Cardiac muscle cell (in vitro differentiated cells and primary cell): ENCODE measurements around the gene NALF2. TPM values are rescaled to one million over a fixed set of nuclear protein-coding genes. Genes with fewer than 3 reads are reported as not detected.

ENCODE experiments used
- DNase-seq, 2 donors: peaks; one replicate each; pipeline versions ENCODE4 v3.0.0 to v3.0.0-alpha.2; 2010 to 2017; ENCODE audit warnings: low read depth in 1 of 2, low spot score in 1 of 2
- H3K27ac ChIP-seq: fragments of 200-600 bp; sonication (generic); 2 replicates; pipeline ENCODE4 v1.5.1; 2016
- H3K27me3 ChIP-seq: fragments of 200-600 bp; sonication (generic); 2 replicates; pipeline ENCODE4 v1.6.0; 2016; ENCODE audit warnings: control low read depth
- H3K36me3 ChIP-seq: fragments of 200-600 bp; sonication (generic); 2 replicates; pipeline ENCODE4 v1.5.1; 2016; ENCODE audit warnings: control low read depth
- H3K4me1 ChIP-seq: fragments of 200-600 bp; sonication (generic); 2 replicates; pipeline ENCODE4 v1.8.1; 2017; ENCODE audit warnings: low read depth, mild to moderate bottlenecking, mixed run types
- H3K4me3 ChIP-seq: fragments of 200-600 bp; sonication (generic); 2 replicates; pipeline ENCODE4 v1.5.1; 2016; ENCODE audit warnings: mild to moderate bottlenecking
- H3K9me3 ChIP-seq: fragments of 200-600 bp; sonication (generic); 2 replicates; pipeline ENCODE4 v1.5.1; 2017; ENCODE audit warnings: low read depth, mild to moderate bottlenecking, control low read depth
- polyA plus RNA-seq: library from polyadenylated mRNA; unstranded; fragments of >200 nt; fragmentation: Nextera tagmentation; extraction: Ambion mirVana; gene quantifications from 2 replicates; pipeline ENCODE4 v1.2.1, GENCODE V29; 2016
- total RNA-seq: library from RNA; depleted of rRNA; stranded (reverse); fragments of >200 nt; gene quantifications from 2 replicates; pipeline ENCODE4 v1.2.3, GENCODE V29; 2016
- TF ChIP-seq, protein P1 (sequence below): IDR thresholded peaks from 2 replicates; pipeline ENCODE4 v1.5.1; 2012; ENCODE audit warnings: low read depth, mild to moderate bottlenecking, low read length

The NALF2 gene
- total and polyA plus RNA-seq, 2 experiments from 2014 or later = 0.30 to 0.33 TPM

DNA sequence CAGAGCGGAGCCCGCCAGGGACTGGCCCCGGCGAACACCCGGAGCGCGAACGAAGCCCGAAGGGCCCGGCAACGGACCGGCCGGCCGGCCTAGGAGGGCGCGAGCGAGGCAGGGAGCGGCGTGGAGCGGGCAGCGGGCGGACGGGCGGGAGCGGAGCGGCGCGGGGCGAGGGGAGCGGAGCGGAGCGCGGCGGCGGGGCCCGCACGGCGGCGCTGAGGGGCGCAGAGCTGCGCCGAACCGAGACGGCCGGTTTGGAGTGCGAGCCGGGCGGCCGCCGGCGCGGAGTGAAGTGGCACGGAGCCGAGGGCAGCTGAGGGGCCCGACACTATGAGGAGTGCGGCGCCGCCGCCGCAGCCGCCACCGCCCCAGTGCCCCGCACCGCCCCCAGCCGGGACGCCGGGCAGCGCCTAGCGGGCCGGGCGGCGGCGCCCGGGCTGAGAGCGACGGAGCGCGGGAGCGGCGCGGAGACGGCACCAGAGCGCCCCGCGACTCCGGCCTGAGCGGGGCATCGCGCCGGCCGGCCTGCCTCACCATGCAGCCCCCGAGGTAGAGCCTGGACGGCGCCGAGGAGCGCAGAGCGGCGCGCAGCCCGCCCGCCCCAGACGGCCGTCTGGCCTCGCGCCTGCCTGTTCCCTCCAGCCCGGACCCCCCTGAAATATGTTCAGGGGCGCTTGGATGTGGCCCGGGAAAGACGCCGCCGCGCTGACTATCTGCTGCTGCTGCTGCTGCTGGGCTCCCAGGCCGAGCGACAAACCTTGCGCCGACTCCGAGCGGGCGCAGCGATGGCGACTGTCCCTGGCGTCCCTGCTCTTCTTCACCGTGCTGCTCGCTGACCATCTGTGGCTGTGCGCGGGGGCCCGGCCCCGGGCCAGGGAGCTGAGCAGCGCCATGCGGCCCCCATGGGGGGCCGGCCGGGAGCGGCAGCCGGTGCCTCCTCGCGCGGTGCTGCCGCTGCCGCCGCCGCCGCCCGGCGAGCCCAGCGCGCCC lies 793 bp downstream of the NALF2 start:
- peak overlapping the region; percentile 45 for H3K4me3 ChIP-seq
- H3K4me1 ChIP-seq = no peaks in the 10 kb centered on the region
- H3K27me3 ChIP-seq = peaks cover 33% of the 10 kb centered on the region
- DNase-seq = peak in 1 of 2 donors; percentile 36
- H3K36me3 ChIP-seq = no peaks in the 10 kb centered on the region
- TF ChIP-seq, protein P1, sequence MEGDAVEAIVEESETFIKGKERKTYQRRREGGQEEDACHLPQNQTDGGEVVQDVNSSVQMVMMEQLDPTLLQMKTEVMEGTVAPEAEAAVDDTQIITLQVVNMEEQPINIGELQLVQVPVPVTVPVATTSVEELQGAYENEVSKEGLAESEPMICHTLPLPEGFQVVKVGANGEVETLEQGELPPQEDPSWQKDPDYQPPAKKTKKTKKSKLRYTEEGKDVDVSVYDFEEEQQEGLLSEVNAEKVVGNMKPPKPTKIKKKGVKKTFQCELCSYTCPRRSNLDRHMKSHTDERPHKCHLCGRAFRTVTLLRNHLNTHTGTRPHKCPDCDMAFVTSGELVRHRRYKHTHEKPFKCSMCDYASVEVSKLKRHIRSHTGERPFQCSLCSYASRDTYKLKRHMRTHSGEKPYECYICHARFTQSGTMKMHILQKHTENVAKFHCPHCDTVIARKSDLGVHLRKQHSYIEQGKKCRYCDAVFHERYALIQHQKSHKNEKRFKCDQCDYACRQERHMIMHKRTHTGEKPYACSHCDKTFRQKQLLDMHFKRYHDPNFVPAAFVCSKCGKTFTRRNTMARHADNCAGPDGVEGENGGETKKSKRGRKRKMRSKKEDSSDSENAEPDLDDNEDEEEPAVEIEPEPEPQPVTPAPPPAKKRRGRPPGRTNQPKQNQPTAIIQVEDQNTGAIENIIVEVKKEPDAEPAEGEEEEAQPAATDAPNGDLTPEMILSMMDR = no peak
- H3K27ac ChIP-seq = no peak overlapping the region
- H3K9me3 ChIP-seq = no peaks in the 10 kb centered on the region

DNA sequence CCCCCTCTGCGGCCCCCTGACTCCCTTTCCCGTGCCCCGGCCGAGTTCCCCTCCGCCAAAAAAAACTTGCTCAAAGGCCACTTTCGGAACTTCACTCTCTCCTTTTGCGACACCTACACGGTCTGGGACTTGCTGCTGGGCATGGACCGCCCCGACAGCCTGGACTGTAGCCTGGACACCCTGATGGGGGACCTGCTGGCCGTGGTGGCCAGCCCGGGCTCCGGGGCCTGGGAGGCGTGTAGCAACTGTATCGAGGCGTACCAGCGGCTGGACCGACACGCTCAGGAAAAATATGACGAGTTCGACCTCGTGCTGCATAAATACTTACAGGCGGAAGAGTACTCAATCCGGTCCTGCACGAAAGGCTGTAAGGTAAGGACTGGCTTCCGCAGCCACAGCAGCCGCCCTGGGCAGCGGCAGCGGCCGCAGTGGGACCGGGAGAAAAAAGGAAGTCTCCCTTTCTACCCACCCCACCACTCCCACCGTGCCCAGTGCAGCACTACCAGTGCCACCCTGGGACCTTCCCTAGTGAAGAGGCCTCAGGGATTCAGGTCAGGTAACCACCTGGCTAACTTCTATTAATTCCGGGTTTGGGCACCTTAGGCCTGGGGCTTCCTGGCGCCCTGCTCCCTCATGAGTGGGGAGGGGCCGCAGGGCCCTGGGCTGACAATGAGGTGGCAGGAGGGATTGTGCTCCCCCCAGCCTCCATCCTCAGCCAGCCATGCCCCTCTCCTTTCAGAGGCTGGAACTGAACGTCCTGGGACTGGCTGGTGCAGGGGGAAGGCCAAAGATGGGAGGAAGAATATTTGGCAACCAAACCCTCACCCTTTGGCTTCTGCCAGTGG lies 1.9 kb downstream of the NALF2 start:
- peaks cover 33% of the 10 kb centered on the region for H3K27me3 ChIP-seq
- no peak overlapping the region for H3K4me3 ChIP-seq
- H3K9me3 ChIP-seq = no peaks in the 10 kb centered on the region
- TF ChIP-seq, protein P1 = no peak
- H3K36me3 ChIP-seq = no peaks in the 10 kb centered on the region
- no peak overlapping the region for H3K27ac ChIP-seq
- no peaks in the 10 kb centered on the region for H3K4me1 ChIP-seq
- DNase-seq = no peak

DNA sequence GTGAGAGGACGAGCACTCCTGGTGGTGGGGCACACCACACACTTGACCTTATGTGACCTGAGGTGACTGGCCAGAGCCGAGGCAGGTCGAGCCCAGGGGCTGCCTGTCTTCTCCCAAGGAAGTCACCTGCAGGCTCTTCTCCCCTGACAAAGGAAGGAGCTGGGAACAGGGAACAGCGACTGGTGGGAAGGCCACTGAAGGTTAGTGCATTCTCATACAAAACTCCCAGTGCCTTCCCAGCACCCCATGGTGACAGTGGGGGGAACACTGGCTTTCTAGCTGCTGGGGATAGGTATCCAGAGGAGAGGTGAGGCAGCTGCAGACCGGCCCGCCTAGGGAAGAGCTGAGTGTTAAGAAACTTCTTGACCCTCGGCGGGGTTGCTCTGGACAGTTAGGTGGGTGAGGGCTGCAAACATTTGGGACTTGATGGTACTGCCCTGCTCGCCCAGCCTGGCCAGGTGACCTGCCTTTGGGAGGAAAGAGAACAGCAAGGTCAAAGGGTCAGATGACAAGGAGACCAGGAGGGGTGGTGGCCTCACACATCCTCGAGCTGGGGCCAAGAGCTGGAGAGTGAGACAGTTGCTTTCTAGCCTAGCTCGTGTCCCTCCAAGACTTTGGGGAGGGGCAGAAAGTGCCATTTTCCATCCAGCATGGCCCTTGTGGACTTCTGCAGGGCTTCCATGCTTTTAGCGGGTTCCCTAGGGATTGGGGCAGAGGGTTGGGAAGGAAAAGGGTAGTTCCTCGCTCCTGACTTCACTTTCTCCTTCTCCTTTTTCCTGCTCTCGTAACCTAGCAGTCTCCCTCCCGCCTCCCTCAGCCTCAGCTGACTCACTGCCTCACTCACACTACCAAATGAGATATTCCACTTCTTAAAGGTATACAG lies 2.7 kb downstream of the NALF2 start:
- Histone ChIP-seq H3K4me3 (no peak overlapping the region), H3K9me3 (no peaks in the 10 kb centered on the region), H3K27me3 (peaks cover 33% of the 10 kb centered on the region), H3K4me1 (no peaks in the 10 kb centered on the region), H3K36me3 (no peaks in the 10 kb centered on the region), H3K27ac (no peak overlapping the region)
- TF ChIP-seq, protein P1 = no peak
- DNase-seq = peak in 1 of 2 donors; percentile 33

DNA sequence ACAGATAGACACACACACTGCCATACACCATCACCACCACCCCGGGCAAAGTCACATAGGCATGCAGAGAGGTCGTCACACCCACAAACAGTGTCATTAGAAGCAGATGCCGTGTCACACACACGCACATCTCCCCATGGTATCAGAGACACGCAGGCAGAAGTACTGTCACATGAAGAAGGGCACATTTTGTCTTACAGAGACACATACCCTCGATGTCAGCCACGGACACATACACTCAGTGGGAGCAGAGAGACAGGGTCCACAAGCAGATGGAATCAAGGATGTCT lies 3.3 kb downstream of the NALF2 start:
- no peak overlapping the region for H3K4me3 ChIP-seq

More for the DNA sequence above, 3.3 kb downstream of the NALF2 start:
- TF ChIP-seq, protein P1 = no peak
- no peak overlapping the region for H3K27ac ChIP-seq
- no peaks in the 10 kb centered on the region for H3K36me3 ChIP-seq
- peaks cover 33% of the 10 kb centered on the region for H3K27me3 ChIP-seq
- H3K4me1 ChIP-seq = no peaks in the 10 kb centered on the region
- H3K9me3 ChIP-seq = no peaks in the 10 kb centered on the region
- DNase-seq = no peak
